Endothelial cell of umbilical vein (primary cell): ENCODE measurements around the gene EPS15. TPM values are rescaled to one million over a fixed set of nuclear protein-coding genes. Genes with fewer than 3 reads are reported as not detected.

Source experiments
- BruUV-seq: library from RNA; stranded (reverse); fragments of 400-500 nt; replicated peaks from 2 replicates; lab custom pipeline; 2021; lab: Mats Ljungman, UMichigan
- CTCF ChIA-PET: fragments of 300-600, 350-600 bp; sonication (Branson Sonifier 250); formaldehyde crosslinking; loops from one replicate; lab custom pipeline; 2021; ENCODE audit warnings: antibody characterized with exemption, inconsistent platforms; lab: Charles Lee
- POLR2A ChIA-PET: fragments of 300-600, 350-600 bp; sonication (Branson Sonifier 250); formaldehyde crosslinking; loops from one replicate; lab custom pipeline; 2021; ENCODE audit warnings: antibody characterized with exemption, inconsistent platforms; lab: Charles Lee
- DNase-seq: peaks from one replicate; pipeline ENCODE4 v3.0.0-alpha.2; 2011; ENCODE audit warnings: low read depth, low spot score
- FAIRE-seq: peaks from 2 replicates; lab custom pipeline; 2011; peaks lifted over from hg19 to GRCh38; lab: Jason Lieb, UNC
- H2AFZ ChIP-seq: 2 replicates; pipeline ENCODE4 v1.6.0; 2012; ENCODE audit warnings: low read depth, low read length, control low read depth, inconsistent platforms
- H3K27ac ChIP-seq: 2 replicates; pipeline ENCODE4 v1.5.1; 2011; ENCODE audit warnings: low read depth, mild to moderate bottlenecking, control low read depth, low read length, moderate library complexity; ENCODE audit not compliant: insufficient read depth
- H3K27me3 ChIP-seq, 2 experiments: 2 replicates each; pipeline versions ENCODE4 v1.6.0 to v1.6.1; 2011; ENCODE audit warnings: low read length in 2 of 2, mixed read lengths in 1 of 2; ENCODE audit not compliant: control insufficient read depth in 2 of 2, insufficient read depth in 2 of 2
- H3K36me3 ChIP-seq, 2 experiments: 2 replicates in 1 of 2; 3 replicates in 1 of 2; pipeline ENCODE4 v1.5.1; 2011; ENCODE audit warnings: low read length in 2 of 2, mild to moderate bottlenecking in 1 of 2, moderate library complexity in 1 of 2; ENCODE audit not compliant: control insufficient read depth in 2 of 2, insufficient read depth in 2 of 2; ENCODE audit errors: extremely low read depth in 1 of 2
- H3K4me1 ChIP-seq: 3 replicates; pipeline ENCODE4 v1.5.1; 2011; ENCODE audit warnings: mild to moderate bottlenecking, low read length; ENCODE audit not compliant: control insufficient read depth, insufficient read depth; ENCODE audit errors: extremely low read depth
- H3K4me2 ChIP-seq: 2 replicates; pipeline ENCODE4 v1.6.1; 2011; ENCODE audit warnings: low read length, control low read depth, mixed read lengths; ENCODE audit not compliant: insufficient read depth
- H3K4me3 ChIP-seq, 3 experiments: fragments of 200-600 bp in 1 of 3; sonication (generic), shearing (Covaris generic) in 1 of 3; replicated peaks in 1 of 3; 2 replicates each; pipeline ENCODE4 v1.5.1; 2011 to 2016; ENCODE audit warnings: control low read depth in 3 of 3, low read length in 3 of 3, mild to moderate bottlenecking in 2 of 3, inconsistent platforms in 1 of 3, low read depth in 1 of 3, moderate library complexity in 1 of 3; ENCODE audit not compliant: insufficient read depth in 1 of 3
- H3K79me2 ChIP-seq: 2 replicates; pipeline ENCODE4 v1.6.0; 2012; ENCODE audit warnings: low read length, inconsistent platforms; ENCODE audit not compliant: control insufficient read depth, insufficient read depth
- H3K9ac ChIP-seq: replicated peaks from 2 replicates; pipeline ENCODE3; 2011; ENCODE audit warnings: low read length, control low read depth; ENCODE audit not compliant: insufficient read depth; ENCODE audit errors: extremely low read depth
- H3K9me1 ChIP-seq: replicated peaks from 3 replicates; pipeline ENCODE4 v1.6.0; 2011; ENCODE audit warnings: mild to moderate bottlenecking, low read length; ENCODE audit not compliant: control insufficient read depth, insufficient read depth; ENCODE audit errors: extremely low read depth
- H3K9me3 ChIP-seq: replicated peaks from 2 replicates; pipeline ENCODE4 v1.5.1; 2012; ENCODE audit warnings: low read length, inconsistent platforms; ENCODE audit not compliant: control insufficient read depth, insufficient read depth
- H4K20me1 ChIP-seq: replicated peaks from 2 replicates; pipeline ENCODE3; 2011; ENCODE audit warnings: mild to moderate bottlenecking, low read length; ENCODE audit not compliant: control insufficient read depth, insufficient read depth; ENCODE audit errors: extremely low read depth
- CTCF ChIP-seq, 2 donors: IDR thresholded peaks; 1 replicate in 1 of 2; 2 replicates in 1 of 2; pipeline ENCODE4 v1.5.1; 2011; ENCODE audit warnings: low read length in 2 of 2, mild to moderate bottlenecking in 2 of 2, moderate library complexity in 2 of 2, control low read depth in 1 of 2, inconsistent platforms in 1 of 2, low read depth in 1 of 2; ENCODE audit not compliant: insufficient read depth in 1 of 2; ENCODE audit errors: extremely low read depth in 1 of 2
- EZH2 ChIP-seq: IDR thresholded peaks from 2 replicates; pipeline ENCODE4 v1.6.1; 2012; ENCODE audit warnings: borderline replicate concordance, low read depth, mild to moderate bottlenecking, moderate library complexity, low read length, inconsistent platforms; ENCODE audit not compliant: severe bottlenecking
- FOS ChIP-seq: IDR thresholded peaks from 2 replicates; pipeline ENCODE4 v1.6.1; 2011; ENCODE audit warnings: mild to moderate bottlenecking, low read length, moderate library complexity, borderline replicate concordance; ENCODE audit not compliant: insufficient read depth
- GATA2 ChIP-seq: IDR thresholded peaks from 2 replicates; pipeline ENCODE4 v1.7.0; 2011; ENCODE audit warnings: low read depth, mild to moderate bottlenecking, moderate library complexity, mixed read lengths, low read length; ENCODE audit not compliant: insufficient read length, insufficient read depth
- JUN ChIP-seq: IDR thresholded peaks from 2 replicates; pipeline ENCODE4 v1.6.1; 2011; ENCODE audit warnings: borderline replicate concordance, low read depth; ENCODE audit not compliant: insufficient read length, insufficient read depth
- MAX ChIP-seq: IDR thresholded peaks from 2 replicates; pipeline ENCODE4 v1.6.1; 2011; ENCODE audit not compliant: insufficient read depth, insufficient read length
- MYC ChIP-seq: IDR thresholded peaks from one replicate; pipeline ENCODE4 v1.6.1; 2011; ENCODE audit warnings: mild to moderate bottlenecking, low read depth, low read length
- POLR2A ChIP-seq: IDR thresholded peaks from 2 replicates; pipeline ENCODE4 v1.6.1; 2012; ENCODE audit warnings: low read depth, mild to moderate bottlenecking, control low read depth, low read length
- POLR2AphosphoS5 ChIP-seq: IDR thresholded peaks from 2 replicates; pipeline ENCODE4 v1.6.1; 2012; ENCODE audit warnings: low read depth, mild to moderate bottlenecking, control low read depth, low read length, moderate library complexity; ENCODE audit not compliant: insufficient read depth
- dilution Hi-C: fragments of 300-500 bp; cut with MboI; formaldehyde crosslinking; loops from one replicate; pipeline ENCODE4 v1.15.0; 2019; ENCODE audit warnings: low sequenced_read_pairs; ENCODE audit not compliant: extremely low pct_ligation_motif_present
- intact Hi-C: fragments of 100-400 bp; cut with micrococcal nuclease; formaldehyde crosslinking; loops from one replicate; pipeline ENCODE4 v1.10.0; 2022
- polyA plus RNA-seq, 4 experiments: library from polyadenylated mRNA; depleted of rRNA in 3 of 4; stranded (reverse) in 3 of 4; unstranded in 1 of 4; fragments of >200 nt; gene quantifications; 2 replicates each; pipeline versions ENCODE4 v1.2.1 to v1.2.3, GENCODE V29; 2011 to 2012; ENCODE audit warnings: missing spikeins in 1 of 4
- total RNA-seq: library from RNA; stranded (reverse); gene quantifications from 2 replicates; pipeline ENCODE4 v1.2.3, GENCODE V29; 2021

Gene EPS15
- total and polyA plus RNA-seq, 2 donors (not counting 3 experiments of a cell fraction or from before 2014, with no cell fraction given): 15.4 to 44.8 TPM

GRCh38 chr1:51306950-51307349, 212.1 kb downstream of the EPS15 start:
- intact Hi-C loops: no loop called here

More at GRCh38 chr1:51306950-51307349, 212.1 kb downstream of the EPS15 start:
- no peaks in the 10 kb centered on the region for H4K20me1 ChIP-seq
- dilution Hi-C loops: no loop called here
- no peaks in the 10 kb centered on the region for H3K27me3 ChIP-seq
- H3K79me2 ChIP-seq: no peaks in the 10 kb centered on the region
- no peak overlapping the region for H3K9ac ChIP-seq
- ChIA-PET CTCF (interaction anchor here (0.7 to 2.7 kb wide), 4 partner anchors 10 to 532 kb away, joined by 3 to 11 read pairs (median 4); no protein-coding TSS in a partner anchor), POLR2A (no interaction called here)
- TF ChIP-seq POLR2AphosphoS5 (no peak), FOS (no peak), JUN (no peak), EZH2 (no peak), GATA2 (no peak), MAX (no peak), CTCF (IDR thresholded peaks at IDR 0.05; ENCODE audit: extremely low read depth in 1 of 2, insufficient read depth in 1 of 2, low read depth in 1 of 2, low read length in 2 of 2) (no peak), MYC (no peak), POLR2A (no peak)
- no peak overlapping the region for H3K4me3 ChIP-seq
- H3K9me3 ChIP-seq: no peaks in the 10 kb centered on the region
- H3K27ac ChIP-seq: no peak overlapping the region
- H3K4me2 ChIP-seq: no peak overlapping the region
- no TSS peak for BruUV-seq
- no peaks in the 10 kb centered on the region for H3K9me1 ChIP-seq
- FAIRE-seq: no peak
- H3K36me3 ChIP-seq: no peaks in the 10 kb centered on the region
- no peak for DNase-seq
- peaks cover 28% of the 10 kb centered on the region for H3K4me1 ChIP-seq
- H2AFZ ChIP-seq: no peak overlapping the region
